ENCODE measurements around the gene RYR3.

GRCh38 chr15:33844597-33844996 lies 533.8 kb downstream of the RYR3 start:
- TF ChIP-seq EZH2 (IDR thresholded peaks at IDR 0.05; ENCODE audit: low read length): no peak
- TF ChIP-seq CTCF (optimal IDR thresholded peaks at IDR 0.05 in 1 of 3, IDR thresholded peaks at IDR 0.05 in 1 of 3, conservative IDR thresholded peaks at IDR 0.05 in 1 of 3; ENCODE audit: extremely low read depth in 1 of 3, insufficient read depth in 2 of 3, low read length in 3 of 3): no peak
